ENCODE measurements around the gene FANCD2OS.
A peak's percentile ranks its signal among the peaks of the same experiment; 100 is the strongest.
"Not testable (repeated sequence)": the region's sequence is repeated elsewhere in the genome, so short reads cannot be mapped to it uniquely, and the experiment has no call there.

FANCD2OS gene, protein sequence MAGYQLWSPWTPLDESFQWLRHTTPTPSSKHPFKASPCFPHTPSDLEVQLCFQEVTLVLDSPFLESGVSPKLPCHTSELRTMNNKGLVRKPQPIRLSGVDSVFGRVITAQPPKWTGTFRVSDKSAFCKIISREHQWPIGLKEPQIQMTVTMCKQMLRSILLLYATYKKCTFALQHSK

DNA sequence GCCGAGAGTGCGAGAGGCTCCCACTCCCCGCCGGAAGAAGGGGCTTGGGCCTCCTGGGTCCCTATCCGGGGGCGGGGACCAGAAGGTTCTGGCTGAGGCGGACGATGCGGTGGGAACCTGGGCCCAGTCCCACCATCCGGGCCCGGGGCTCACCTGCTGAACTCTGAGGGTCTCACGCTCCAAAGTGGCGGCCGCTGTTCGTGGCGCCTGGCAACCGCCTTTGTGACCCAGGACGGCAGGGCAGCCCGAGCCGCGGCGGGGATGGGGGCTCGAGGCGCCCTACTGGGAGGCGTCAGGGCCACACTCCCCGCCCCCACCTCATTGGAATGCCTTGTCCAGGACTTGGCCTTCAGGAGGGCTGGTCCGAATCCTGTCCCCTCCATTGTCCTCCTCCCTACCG lies at the start of gene FANCD2OS:
Gene FANCD2OS (minus strand): TSS at position 165 of the 400 bp plus-strand sequence. CDS start 3,481 bp downstream, outside the sequence.
- no peak for DNase-seq

DNA sequence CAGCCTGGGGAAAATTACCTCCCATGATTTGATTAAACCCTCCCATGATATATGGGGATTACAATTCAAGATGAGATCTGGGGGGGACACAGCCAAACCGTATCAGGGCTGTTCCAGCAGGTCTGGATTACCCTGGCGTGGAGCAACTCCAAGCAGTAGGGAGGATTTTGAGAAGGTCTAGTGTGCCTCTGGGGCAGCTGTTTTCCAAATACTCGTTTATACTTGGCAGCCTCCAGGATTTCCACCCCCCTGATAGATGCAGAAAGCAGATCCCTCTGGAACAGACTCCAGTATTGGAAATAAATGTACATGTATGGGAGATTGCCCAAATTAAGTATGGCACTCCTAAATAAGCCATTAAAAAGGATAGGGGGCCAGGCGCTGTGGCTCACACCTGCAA lies 49.0 kb upstream of the FANCD2OS start:
- no peak for DNase-seq

DNA sequence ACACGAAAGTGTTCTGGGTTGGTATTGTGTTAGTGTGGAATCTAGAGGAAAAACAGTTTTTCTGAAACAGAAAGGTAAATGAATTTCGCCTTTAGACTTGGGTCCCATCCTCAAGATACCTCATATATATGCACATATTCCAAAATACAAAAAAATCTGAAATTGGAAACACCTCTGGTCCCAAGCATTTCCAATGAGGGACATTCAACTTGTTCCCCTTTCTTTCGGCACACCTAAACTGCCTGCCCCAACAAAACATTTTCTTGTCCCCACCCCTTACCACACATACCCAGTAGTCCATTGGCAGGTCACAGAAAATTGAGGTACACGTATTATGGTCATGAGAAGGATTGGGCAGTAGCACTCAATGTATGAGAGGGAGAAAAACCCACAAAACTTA lies 47.6 kb upstream of the FANCD2OS start:
- DNase-seq: no peak

DNA sequence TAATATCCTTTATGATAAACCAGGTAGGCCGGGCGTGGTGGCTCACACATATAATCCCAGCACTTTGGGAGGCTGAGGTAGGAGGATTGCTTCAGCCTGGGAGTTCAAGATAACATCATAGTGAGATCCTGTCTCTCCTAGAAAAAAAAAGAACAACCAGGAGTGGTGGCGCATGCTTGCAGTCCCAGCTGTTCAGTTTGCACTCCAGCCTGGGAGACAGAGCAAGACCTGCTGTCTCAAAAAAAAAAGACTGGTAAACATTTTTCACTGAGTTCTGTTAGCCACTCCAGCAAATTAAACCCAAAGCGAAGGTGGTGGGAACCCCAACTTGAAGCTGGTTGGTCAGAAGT lies 47.0 kb upstream of the FANCD2OS start:
- DNase-seq: no peak

DNA sequence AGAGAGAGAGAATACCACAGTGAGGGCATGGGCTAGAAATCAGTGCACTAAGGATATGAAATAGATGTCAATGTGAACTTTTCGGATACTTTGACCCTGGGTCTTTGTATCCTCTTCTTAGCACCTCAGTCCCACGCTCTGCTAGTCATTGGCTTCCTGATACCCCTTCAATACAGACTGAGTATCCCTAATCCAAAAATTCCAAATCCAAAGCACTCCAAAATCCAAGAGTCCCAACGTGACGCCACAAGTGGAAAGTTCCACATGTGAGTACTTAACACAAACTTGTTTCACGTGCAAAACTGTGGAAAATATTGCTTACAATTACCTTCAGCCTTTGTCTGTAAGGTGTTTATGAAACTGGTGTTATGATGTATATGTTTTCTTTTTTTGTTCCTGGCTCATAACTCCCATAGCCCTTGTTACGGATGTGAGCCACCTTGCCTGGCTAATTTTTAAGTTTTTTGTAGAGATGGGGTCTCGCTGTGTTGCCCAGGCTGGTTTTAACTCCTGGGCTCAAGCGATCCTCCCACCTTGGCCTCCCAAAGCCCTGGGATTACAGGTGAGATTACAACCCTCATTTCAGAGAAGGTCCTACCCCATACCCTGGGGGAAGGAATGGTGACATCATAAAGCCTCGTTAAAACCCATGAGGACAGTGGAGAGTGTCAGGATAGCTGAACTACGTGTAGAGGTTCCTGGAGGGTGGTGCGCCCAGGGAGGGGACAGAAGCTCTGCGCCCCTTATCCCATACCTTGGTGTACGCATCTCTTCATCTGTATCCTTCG lies 46.5 kb upstream of the FANCD2OS start:
- no peak for DNase-seq

DNA sequence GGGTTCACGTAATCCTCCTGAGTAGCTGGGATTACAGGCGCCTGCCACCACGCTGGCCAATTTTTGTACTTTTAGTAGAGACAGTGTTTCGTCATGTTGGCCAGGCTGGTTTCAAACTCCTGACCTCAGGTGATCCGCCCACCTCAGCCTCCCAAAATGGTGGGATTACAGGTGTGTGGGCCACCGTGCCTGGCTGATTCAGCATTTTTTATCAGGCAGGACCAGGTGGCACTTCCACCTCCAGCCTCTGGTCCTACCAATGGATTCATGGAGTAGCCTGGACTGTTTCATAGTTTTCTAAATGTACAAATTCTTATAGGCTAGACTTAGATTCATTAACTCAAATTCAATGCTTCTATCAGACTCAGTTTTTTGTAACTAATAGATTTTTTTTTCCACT lies 42.9 kb upstream of the FANCD2OS start:
- no peak for DNase-seq

DNA sequence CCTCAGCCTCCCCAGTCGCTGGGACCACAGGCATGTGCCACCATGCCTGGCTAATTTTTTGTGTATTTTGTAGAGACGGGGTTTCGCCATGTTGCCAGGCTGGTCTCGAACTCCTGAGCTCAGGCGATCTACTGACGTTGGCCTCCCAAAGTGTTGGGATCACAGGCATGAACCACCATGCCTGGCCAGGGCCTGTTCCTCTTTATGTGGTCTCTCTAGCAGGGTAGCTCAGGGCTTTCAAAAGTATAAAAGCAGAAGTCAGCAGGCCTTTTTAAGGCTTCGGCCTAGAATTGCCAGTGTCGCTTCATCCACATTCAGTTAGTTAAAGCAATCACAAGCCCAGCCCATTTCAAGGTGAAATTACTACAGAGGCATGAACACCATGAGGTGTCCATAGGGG lies 41.2 kb upstream of the FANCD2OS start:
- no peak for DNase-seq

DNA sequence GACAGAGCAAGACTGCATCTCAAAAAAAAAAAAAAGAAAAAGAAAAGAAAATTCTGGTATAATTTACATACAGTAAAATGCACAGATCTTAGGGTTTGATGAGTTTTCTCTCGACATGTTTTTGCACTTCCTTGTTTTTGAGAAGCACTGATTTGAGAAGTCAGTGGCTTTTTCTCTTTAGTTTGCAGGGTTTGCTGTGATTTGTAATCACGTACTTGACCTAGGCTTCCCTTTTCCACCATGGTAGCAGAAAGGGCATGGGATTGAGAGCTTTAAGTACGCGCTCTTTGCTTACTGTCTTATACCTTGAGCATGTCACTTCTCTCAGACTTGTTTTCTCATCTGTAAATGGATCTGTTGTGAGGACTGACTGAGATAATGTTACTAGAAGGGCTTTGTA lies 37.6 kb upstream of the FANCD2OS start:
- DNase-seq: no peak

DNA sequence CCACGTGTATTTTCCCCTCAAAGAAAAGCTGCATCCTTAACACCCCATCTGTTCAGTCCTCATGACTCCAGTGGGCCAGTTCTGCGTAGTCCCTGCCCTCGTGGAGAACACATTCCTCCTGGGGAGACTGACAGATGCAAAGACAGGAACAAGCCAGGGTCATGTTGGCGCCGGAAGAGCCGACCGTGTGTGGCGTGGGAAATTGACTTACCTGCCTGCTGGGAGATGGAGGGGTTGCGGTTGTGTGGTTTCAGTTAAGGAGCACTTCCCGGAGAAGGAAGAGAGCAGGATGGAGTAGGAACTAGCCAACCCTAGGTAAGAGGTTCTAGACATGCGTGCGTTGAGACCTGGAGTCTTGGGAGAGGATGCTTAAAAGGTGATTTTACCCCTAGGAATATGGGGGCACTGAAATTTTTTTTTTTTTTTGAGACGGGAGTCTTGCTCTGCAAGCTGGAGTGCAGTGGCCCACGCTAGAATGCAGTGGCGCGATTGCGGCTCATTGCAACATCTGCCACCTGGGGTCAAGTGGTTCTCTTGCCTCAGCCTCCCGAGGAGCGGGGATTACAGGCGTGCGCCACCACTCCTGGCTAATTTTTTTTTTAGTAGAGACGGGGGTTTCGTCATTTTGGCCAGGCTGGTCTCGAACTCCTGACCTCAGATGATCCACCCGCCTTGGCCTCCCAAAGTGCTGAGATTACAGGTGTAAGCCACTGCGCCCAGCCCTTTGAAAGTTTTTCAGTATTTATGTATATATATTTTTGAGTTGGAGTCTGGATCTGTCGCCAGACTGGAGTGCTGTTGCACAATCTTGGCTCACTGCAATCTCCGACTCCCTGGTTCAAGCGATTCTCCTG lies 34.9 kb upstream of the FANCD2OS start:
- no peak for DNase-seq

DNA sequence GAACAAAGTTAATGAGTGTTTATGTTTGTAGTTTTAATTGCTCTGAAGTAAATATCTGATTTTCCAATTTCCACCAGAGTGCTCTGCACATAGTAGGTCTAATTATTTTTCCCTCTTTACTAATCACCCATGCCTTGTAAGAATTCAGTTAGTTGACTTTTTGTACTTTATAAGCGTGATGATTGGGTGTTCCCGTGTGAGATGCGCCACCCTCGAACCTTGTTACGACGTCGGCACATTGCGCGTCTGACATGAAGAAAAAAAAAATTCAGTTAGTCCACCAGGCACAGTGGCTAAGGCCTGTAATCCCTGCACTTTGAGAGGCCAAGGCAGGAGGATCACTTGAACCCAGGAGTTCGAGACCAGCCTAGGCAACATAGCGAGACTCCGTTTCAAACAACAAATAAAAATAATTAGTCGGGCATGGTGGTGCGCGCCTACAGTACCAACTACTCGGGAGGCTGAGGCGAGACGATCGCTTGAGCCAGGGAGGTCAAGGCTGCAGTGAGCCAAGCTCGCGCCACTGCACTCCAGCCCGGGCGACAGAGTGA lies 33.0 kb upstream of the FANCD2OS start:
- no peak for DNase-seq

DNA sequence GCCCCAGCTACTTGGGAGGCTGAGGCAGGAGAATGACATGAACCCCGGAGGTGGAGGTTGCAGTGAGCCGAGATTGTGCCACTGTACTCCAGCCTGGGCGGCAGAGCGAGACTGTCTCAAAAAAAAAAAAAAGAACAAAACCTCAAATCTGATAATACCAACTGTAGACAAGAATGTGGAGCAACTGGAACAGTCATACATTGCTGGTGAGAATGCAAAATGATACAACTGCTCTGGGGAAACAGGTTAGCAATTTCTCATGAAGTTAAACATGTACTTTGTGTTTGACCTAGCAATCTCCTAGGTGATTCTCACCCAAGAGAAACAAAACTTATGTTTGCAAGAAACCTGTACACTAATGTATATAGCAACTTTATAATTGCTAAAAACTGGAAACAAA lies 29.1 kb upstream of the FANCD2OS start:
- no peak for DNase-seq

DNA sequence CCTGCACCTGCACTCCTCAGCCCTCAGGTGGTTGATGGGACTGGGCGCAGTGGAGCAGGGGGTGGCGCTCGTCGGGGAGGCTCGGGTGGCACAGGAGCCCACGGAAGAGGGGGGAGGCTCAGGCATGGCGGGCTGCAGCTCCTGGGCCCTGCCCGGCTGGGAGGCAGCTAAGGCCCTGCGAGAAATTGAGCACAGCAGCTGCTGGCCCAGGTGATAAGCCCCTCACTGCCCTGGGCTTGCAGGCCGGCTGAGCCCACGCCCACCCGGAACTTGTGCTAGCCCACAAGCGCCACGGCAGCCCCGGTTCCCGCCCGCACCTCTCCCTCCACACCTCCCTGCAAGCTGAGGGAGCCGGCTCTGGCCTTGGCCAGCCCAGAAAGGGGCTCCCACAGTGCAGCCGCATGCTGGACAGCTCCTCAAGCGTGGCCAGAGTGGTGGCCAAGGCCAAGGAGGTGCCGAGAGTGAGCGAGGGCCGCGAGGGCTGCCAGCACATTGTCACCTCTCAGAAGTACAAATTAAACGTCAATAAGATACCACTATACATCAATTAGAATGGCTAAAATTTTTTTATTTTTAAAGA lies 28.5 kb upstream of the FANCD2OS start:
- no peak for DNase-seq

DNA sequence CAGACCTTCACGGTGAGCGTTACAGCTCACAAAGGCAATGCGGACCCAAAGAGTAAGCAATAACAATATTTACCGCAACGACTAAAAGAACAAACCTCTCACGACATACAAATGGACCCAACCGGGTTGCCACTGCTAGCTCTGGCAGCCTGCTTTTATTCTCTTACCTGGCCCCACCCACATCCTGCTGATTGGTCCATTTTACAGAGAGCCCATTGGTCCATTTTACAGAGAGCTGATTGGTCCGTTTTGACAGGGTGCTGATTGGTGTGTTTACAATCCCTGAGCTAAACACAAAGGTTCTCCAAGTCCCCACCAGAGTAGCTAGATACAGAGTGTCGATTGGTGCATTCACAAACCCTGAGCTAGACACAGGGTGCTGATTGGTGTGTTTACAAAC lies 27.8 kb upstream of the FANCD2OS start:
- DNase-seq: not testable (repeated sequence)

DNA sequence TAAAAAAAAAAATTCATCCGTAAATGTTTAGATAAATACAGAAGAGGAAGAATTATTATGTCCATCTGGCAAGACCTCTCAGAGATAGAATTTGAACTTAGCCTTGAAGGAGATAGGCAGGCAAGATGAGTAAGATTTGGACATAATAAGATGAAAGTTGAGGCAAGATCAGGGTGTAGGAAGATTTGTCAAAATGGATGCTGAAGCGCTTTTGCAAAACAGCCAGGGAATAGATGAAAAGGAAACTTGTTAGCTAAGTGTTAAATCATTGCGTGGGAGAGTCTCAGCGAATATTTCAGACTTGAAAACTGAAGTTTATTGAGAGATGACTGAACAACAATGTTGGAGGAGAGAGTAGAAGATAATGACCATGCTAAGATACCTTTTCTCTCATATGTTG lies 14.7 kb upstream of the FANCD2OS start:
- DNase-seq: no peak

DNA sequence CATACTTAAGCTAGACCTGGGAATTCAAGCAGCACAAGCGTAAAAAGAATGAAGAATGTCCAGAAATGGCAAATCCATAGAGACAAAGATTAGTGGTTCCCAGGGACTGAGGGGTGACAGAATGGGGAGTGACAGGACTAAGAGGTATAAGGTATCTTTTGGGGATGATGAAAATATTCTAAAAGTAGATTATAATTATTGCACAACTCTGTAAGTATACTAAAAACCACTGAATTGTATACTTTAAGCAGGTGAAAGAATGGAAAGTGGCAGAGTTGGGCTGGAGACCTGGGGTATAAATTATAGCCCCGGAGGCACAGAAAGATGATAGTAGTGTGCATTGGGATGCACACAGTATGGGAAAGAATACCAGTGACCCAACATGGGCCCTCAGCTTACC lies 13.0 kb upstream of the FANCD2OS start:
- DNase-seq: no peak

DNA sequence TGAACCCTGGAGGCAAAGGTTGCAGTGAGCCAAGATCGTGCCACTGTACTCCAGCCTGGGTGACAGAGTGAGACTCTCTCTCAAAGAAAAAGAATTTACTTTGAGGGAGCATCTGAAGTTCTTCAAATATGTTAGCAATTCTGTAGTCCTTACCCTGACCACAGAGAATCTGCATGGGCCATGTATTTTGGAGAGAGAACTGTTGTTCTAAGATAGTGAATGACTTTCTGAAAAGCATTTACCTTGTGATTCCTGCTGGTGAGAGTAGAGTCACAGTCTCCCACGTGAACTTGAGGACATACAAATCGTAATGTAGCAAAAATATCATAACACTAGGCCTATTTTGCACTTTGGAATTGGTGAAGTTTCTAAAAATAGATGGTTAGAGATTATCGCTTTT lies 11.3 kb upstream of the FANCD2OS start:
- no peak for DNase-seq

DNA sequence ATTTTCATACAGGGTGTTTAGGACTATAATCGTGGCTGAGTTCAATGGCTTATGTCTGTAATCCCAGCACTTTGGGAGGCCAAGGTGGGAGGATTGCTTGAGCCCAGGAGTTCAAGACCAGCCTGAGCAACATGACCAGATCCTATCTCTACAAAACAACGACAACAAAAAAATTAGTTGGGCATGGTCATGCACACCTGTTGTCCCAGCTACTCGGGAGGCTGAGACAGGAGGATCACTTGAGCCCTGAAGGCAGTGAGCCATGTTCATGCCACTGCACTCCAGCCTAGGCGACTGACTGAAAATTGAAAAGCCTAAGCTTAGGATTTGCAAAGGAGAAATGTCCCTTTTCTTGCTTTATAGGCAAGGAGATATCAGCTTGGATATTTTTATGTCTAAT lies 8.9 kb upstream of the FANCD2OS start:
- no peak for DNase-seq

DNA sequence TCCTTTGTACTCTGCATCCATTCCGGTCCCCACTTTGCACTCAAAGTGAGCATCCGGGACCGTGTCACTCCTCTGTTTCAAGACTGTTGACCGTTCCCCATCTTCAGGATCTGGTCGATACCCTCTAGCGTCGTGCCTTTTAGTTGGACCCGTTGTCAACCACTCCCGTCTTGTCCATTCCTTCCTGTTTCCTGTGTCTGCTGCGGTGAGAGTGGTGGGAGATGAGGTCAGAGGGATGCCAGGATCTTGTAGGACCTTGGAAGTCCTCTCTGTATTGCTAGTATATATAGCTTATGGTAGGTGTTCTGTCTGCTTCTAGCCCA lies 8.0 kb upstream of the FANCD2OS start:
- no peak for DNase-seq

DNA sequence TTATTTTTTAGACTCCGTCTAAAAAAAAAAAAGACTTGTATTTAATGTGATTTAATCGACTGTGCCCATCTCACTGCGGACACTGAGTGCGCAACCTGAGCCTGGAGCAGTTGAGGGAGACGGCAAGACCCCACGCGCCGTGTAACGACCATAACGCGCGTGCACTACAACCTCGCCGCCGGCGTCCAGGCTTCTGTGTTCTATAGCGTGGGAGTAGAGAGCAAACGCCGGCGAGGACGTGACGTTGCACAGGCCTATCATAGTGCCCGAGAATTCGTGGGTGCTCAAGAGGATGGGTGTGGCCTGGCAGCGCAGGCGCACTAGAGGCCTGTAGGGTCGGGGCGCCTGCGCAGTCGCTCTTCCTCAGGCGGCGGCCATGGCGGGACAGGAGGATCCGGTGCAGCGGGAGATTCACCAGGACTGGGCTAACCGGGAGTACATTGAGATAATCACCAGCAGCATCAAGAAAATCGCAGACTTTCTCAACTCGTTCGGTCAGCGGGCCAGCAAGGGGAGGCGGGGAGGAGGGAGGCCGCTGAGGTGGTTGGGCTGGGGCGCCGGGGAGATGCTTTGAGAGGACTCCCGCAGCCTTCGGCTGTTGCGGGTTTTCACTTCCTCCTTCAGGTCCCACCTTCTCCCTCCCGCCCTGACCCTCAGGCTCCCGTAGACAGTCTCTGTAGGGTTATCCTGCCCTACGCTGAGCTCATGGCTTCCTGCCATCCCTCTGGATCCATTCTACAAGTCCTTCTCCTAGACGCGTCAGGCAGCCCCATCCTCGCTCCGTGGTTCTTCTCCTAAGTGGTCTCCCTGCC lies 7.5 kb upstream of the FANCD2OS start, which contains the start of gene BRK1:
Gene BRK1 (plus strand): TSS at position 350 of the 812 bp plus-strand sequence. CDS start 27 bp downstream, at position 377.
- DNase-seq: peak; percentile 73

DNA sequence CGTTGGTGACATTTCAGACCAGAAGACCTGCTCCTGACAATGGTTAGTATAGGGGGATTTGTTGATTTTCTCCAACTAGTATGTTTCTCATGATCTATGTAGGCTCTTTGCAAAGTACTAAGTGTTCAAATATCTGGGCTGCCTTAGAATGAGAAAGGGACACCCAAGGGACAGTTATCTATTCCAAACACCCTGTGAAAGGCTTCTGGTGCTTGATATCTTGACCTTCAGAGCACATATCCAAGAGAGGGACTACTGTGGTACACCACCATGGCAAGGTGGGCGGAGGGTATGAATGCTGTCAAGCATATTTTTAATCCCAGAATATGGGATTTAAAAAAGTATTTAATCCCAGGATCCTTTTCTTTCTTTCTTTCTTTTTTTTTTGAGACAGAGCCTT lies 1.1 kb downstream of the FANCD2OS start:
- no peak for DNase-seq

DNA sequence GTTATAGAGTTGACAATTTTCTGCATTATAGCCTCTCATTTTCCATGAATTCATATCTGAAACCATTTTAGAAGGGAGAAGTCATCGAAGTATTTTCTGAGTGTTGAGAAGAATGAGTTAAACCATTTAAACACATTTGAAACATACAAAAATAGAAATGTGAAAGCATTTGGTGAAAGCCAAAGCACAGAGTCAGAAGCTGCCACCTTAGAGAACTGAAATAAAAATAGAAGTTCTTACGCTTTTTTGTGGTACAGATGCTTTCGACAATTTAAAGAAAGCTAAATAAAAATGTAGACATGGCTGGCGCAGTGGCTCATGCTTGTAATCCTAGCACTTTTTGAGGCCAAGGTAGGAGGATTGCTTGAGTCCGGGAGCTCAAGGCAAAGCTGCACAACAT lies 9.0 kb downstream of the FANCD2OS start:
- no peak for DNase-seq

DNA sequence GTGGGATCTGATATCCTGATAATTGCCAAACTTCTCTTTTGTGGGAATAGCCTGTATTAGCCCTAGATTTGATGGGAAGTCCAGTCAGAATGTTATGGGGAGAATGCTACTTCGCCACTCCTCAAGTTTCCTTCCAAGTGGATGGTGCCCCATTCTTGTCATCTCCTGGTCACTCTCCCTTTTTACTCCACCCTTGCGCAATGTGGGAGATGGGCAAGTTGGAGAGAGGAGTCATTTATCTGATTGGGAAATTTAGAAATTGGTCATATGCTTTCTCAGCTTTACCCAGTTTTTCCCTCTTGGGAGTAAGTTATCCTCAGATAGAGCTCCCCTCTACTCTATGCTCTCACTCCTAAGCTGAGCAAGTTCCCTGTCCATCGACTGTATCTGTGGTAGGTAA lies 14.4 kb downstream of the FANCD2OS start:
- DNase-seq: no peak
